SK-N-SH treated with all-trans-retinoic acid at 6 μM for 48 hours (cell line): ENCODE results near the gene ANKRD28.

Experiments
- ATAC-seq: fragments of 200-7000 bp; cut with Tn5 transposase; 3 replicates; pipeline ENCODE4 v1.9.1; 2020; ENCODE audit warnings: mild to moderate bottlenecking, moderate library complexity
- BACH2 ChIP-seq: fragments of 250-450 bp; sonication (Bioruptor Pico); IDR thresholded peaks from 2 replicates; pipeline ENCODE4 v1.9.0; 2021; ENCODE audit warnings: mild to moderate bottlenecking, borderline replicate concordance
- CSDC2 ChIP-seq: fragments of 250-450 bp; sonication (Bioruptor Pico); IDR thresholded peaks from 2 replicates; pipeline ENCODE4 v1.5.0; 2020; ENCODE audit warnings: mild to moderate bottlenecking, moderate library complexity
- CSRNP3 ChIP-seq: fragments of 250-450 bp; sonication (Bioruptor Pico); IDR thresholded peaks from 2 replicates; pipeline ENCODE4 v1.5.1; 2021; ENCODE audit warnings: mild to moderate bottlenecking, moderate library complexity
- GLIS3 ChIP-seq: fragments of 250-450 bp; sonication (Bioruptor Pico); IDR thresholded peaks from 2 replicates; pipeline ENCODE4 v1.5.0; 2020; ENCODE audit warnings: mild to moderate bottlenecking, moderate library complexity
- ISL1 ChIP-seq: fragments of 250-450 bp; sonication (Bioruptor Pico); IDR thresholded peaks from 2 replicates; pipeline ENCODE4 v2.1.2; 2022; ENCODE audit warnings: mild to moderate bottlenecking, moderate library complexity
- OSR1 ChIP-seq: fragments of 250-450 bp; sonication (Bioruptor Pico); IDR thresholded peaks from 2 replicates; pipeline ENCODE4 v1.8.0; 2022; ENCODE audit warnings: moderate library complexity, mild to moderate bottlenecking, inconsistent platforms
- PPARA ChIP-seq: fragments of 250-450 bp; sonication (Bioruptor Pico); IDR thresholded peaks from 2 replicates; pipeline ENCODE4 v1.5.0; 2020; ENCODE audit warnings: mild to moderate bottlenecking, borderline replicate concordance
- RARB ChIP-seq: fragments of 250-450 bp; sonication (Bioruptor Pico); IDR thresholded peaks from 2 replicates; pipeline ENCODE4 v1.8.0; 2021; ENCODE audit warnings: mild to moderate bottlenecking, moderate library complexity
- SNAI2 ChIP-seq: fragments of 250-450 bp; sonication (Bioruptor Pico); IDR thresholded peaks from 2 replicates; pipeline ENCODE4 v1.5.0; 2020; ENCODE audit warnings: mild to moderate bottlenecking, moderate library complexity
- TOX ChIP-seq: fragments of 250-450 bp; sonication (Bioruptor Pico); IDR thresholded peaks from 2 replicates; pipeline ENCODE4 v1.8.0; 2021; ENCODE audit warnings: mild to moderate bottlenecking, moderate library complexity, borderline replicate concordance
- TSHZ2 ChIP-seq: fragments of 250-450 bp; sonication (Bioruptor Pico); IDR thresholded peaks from 2 replicates; pipeline ENCODE4 v1.5.0; 2020; ENCODE audit warnings: mild to moderate bottlenecking, moderate library complexity
- ZC3H10 ChIP-seq: fragments of 250-450 bp; sonication (Bioruptor Pico); IDR thresholded peaks from 2 replicates; pipeline ENCODE4 v1.5.1; 2021; ENCODE audit warnings: mild to moderate bottlenecking, moderate library complexity
- ZFP3 ChIP-seq: fragments of 250-450 bp; sonication (Bioruptor Pico); IDR thresholded peaks from 2 replicates; pipeline ENCODE4 v1.5.0; 2020; ENCODE audit warnings: mild to moderate bottlenecking, moderate library complexity
- ZFP30 ChIP-seq: fragments of 450-650 bp; formaldehyde crosslinking; IDR thresholded peaks from 2 replicates; pipeline ENCODE4 v1.5.0; 2022; ENCODE audit warnings: mild to moderate bottlenecking, moderate library complexity
- ZNF70 ChIP-seq: fragments of 450-650 bp; formaldehyde crosslinking; IDR thresholded peaks from 2 replicates; pipeline ENCODE4 v1.5.0; 2020; ENCODE audit warnings: mild to moderate bottlenecking, moderate library complexity
- ZNF8 ChIP-seq: fragments of 450-650 bp; formaldehyde crosslinking; IDR thresholded peaks from 2 replicates; pipeline ENCODE4 v1.5.0; 2020; ENCODE audit warnings: mild to moderate bottlenecking, moderate library complexity
- TF ChIP-seq, protein P1 (sequence below): fragments of 250-450 bp; sonication (Bioruptor Pico); IDR thresholded peaks from 2 replicates; pipeline ENCODE4 v1.8.0; 2020; ENCODE audit warnings: mild to moderate bottlenecking, moderate library complexity, borderline replicate concordance
- TF ChIP-seq, protein P2 (sequence below): fragments of 250-450 bp; sonication (Bioruptor Pico); IDR thresholded peaks from 2 replicates; pipeline ENCODE4 v1.5.1; 2020; ENCODE audit warnings: low read depth, mild to moderate bottlenecking, moderate library complexity
- TF ChIP-seq, protein P3 (sequence below): fragments of 250-450 bp; sonication (Bioruptor Pico); IDR thresholded peaks from 2 replicates; pipeline ENCODE4 v1.8.0; 2021; ENCODE audit warnings: low read depth, mild to moderate bottlenecking, moderate library complexity, borderline replicate concordance

The ANKRD28 gene

DNA sequence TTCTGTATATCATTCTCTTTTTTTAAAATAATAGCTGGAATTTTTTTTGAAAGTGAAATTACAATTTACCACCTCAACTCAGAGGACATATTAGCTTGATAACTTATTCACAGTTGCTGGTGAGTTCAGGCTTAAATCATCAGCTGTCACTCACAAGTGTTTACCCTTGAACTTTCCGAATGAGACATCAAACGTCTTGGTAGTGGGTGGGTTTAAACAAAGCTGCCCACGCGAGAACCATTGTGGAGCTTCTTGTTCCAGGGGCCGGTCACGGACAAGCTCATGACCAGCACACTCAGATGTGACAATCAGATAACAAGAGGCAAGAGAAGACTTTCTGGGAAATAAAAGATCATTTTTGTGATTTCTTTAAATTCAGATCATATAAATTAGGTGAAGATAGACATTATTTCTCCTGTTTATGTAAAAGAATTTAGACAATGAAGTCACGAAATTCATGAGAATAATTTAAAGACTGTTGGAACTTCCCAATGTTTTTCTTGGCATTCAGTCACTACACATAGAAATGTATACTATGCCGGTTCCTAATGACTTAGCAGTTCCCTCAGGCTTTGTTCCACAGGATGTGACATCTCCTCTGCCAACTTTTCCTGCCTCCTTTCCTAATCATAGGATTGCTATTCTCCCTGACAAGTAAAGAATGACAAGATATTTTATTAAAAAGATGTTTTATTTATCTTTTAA is 167.0 kb downstream of the ANKRD28 start (continued):
- TF ChIP-seq, protein P1, sequence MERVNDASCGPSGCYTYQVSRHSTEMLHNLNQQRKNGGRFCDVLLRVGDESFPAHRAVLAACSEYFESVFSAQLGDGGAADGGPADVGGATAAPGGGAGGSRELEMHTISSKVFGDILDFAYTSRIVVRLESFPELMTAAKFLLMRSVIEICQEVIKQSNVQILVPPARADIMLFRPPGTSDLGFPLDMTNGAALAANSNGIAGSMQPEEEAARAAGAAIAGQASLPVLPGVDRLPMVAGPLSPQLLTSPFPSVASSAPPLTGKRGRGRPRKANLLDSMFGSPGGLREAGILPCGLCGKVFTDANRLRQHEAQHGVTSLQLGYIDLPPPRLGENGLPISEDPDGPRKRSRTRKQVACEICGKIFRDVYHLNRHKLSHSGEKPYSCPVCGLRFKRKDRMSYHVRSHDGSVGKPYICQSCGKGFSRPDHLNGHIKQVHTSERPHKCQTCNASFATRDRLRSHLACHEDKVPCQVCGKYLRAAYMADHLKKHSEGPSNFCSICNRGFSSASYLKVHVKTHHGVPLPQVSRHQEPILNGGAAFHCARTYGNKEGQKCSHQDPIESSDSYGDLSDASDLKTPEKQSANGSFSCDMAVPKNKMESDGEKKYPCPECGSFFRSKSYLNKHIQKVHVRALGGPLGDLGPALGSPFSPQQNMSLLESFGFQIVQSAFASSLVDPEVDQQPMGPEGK (CRISPR knock-in tag) = no peak
- TF ChIP-seq ZFP30 (CRISPR knock-in tag) = no peak
- no peak for TF ChIP-seq CSRNP3

DNA sequence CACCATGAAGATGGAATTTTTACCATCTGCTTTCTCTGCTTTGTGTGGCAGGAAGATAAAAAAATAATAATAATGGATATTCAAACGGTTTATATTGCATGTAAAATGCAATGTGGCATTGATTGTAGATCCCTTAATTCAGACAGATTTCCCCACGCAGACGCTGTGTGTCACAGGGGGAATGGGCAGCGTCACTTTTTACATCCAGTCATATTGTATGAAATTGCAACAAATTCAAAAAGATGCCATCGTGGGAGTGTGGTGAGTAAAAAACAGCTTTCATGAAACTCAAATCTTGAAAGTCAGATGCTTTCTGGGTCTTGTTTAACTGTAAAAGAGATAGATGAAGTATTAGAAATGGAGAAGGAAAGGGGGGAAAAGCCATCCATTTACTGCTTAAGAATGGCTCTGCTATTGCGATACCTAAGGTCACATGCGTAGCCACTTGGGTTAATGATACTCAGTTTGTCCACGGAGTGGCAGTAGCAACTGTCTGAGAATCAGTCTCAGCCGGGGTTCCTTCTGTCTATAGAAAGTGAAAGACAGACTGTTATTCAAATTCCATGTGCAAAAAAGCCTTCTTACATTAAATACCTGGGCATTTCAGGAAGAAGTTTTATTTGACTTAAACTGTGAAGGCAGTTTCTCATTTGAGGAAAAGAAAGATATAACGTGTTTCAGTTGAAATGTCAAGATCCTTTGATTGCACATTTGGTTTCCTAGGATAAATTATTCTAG is 167.8 kb downstream of the ANKRD28 start:
- peak; percentile 90 for ATAC-seq
- no peak for TF ChIP-seq TOX
- TF ChIP-seq RARB (CRISPR knock-in tag) = no peak
- TF ChIP-seq, protein P1 (CRISPR knock-in tag) = no peak
- TF ChIP-seq ZNF70 (CRISPR knock-in tag) = no peak
- no peak for TF ChIP-seq ZFP3 (CRISPR knock-in tag)
- TF ChIP-seq, protein P2, sequence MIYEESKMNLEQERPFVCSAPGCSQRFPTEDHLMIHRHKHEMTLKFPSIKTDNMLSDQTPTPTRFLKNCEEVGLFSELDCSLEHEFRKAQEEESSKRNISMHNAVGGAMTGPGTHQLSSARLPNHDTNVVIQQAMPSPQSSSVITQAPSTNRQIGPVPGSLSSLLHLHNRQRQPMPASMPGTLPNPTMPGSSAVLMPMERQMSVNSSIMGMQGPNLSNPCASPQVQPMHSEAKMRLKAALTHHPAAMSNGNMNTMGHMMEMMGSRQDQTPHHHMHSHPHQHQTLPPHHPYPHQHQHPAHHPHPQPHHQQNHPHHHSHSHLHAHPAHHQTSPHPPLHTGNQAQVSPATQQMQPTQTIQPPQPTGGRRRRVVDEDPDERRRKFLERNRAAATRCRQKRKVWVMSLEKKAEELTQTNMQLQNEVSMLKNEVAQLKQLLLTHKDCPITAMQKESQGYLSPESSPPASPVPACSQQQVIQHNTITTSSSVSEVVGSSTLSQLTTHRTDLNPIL = no peak
- no peak for TF ChIP-seq TSHZ2 (CRISPR knock-in tag)
- no peak for TF ChIP-seq OSR1 (CRISPR knock-in tag)
- TF ChIP-seq BACH2 (CRISPR knock-in tag) = no peak
- TF ChIP-seq ISL1 (CRISPR knock-in tag) = no peak
- TF ChIP-seq, protein P3, sequence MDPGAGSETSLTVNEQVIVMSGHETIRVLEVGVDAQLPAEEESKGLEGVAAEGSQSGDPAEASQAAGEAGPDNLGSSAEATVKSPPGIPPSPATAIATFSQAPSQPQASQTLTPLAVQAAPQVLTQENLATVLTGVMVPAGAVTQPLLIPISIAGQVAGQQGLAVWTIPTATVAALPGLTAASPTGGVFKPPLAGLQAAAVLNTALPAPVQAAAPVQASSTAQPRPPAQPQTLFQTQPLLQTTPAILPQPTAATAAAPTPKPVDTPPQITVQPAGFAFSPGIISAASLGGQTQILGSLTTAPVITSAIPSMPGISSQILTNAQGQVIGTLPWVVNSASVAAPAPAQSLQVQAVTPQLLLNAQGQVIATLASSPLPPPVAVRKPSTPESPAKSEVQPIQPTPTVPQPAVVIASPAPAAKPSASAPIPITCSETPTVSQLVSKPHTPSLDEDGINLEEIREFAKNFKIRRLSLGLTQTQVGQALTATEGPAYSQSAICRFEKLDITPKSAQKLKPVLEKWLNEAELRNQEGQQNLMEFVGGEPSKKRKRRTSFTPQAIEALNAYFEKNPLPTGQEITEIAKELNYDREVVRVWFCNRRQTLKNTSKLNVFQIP (CRISPR knock-in tag) = no peak
- no peak for TF ChIP-seq ZC3H10 (CRISPR knock-in tag)
- no peak for TF ChIP-seq PPARA (CRISPR knock-in tag)

GRCh38 chr3:15628967-15629366 is 168.8 kb downstream of the ANKRD28 start:
- no peak for ATAC-seq
- TF ChIP-seq ISL1 (CRISPR knock-in tag) = no peak
- TF ChIP-seq, protein P3 (CRISPR knock-in tag) = no peak
- TF ChIP-seq OSR1 (CRISPR knock-in tag) = no peak
- TF ChIP-seq GLIS3 (CRISPR knock-in tag) = no peak
- no peak for TF ChIP-seq RARB (CRISPR knock-in tag)
- TF ChIP-seq SNAI2 (CRISPR knock-in tag) = no peak
- no peak for TF ChIP-seq ZNF8 (CRISPR knock-in tag)
- no peak for TF ChIP-seq PPARA (CRISPR knock-in tag)
- TF ChIP-seq ZNF70 (CRISPR knock-in tag) = no peak
- TF ChIP-seq BACH2 (CRISPR knock-in tag) = no peak
- no peak for TF ChIP-seq CSDC2 (CRISPR knock-in tag)
- TF ChIP-seq, all 23 proteins: peak for 0
